HCT116 (cell line): ENCODE data around the gene GALE. TPM values are rescaled to one million over a fixed set of nuclear protein-coding genes. Genes with fewer than 3 reads are reported as not detected.

Experiments used
- ATAC-seq: fragments of 200-7000 bp; cut with Tn5 transposase; 2 replicates; pipeline ENCODE4 v1.9.1; 2020; ENCODE audit warnings: mild to moderate bottlenecking, moderate library complexity
- BruUV-seq: library from RNA; stranded (reverse); fragments of 400-500 nt; replicated peaks from 2 replicates; lab custom pipeline; 2021; lab: Mats Ljungman, UMichigan
- CTCF ChIA-PET: fragments of 300-600 bp; sonication (Branson Sonifier 250); formaldehyde crosslinking; loops from one replicate; lab custom pipeline; 2021; ENCODE audit warnings: antibody characterized with exemption; lab: Charles Lee
- POLR2A ChIA-PET: fragments of 300-600, 350-600 bp; sonication (Branson Sonifier 250); formaldehyde crosslinking; loops from one replicate; lab custom pipeline; 2021; ENCODE audit warnings: antibody characterized with exemption; lab: Charles Lee
- RAD21 ChIA-PET, 2 experiments: fragments of 300-600 bp; sonication (Branson Sonifier 250); formaldehyde crosslinking; loops; one replicate each; lab custom pipeline; 2023; ENCODE audit warnings: low total read pairs in 2 of 2; ENCODE audit not compliant: uncharacterized antibody in 2 of 2, unreplicated experiment in 2 of 2, low non-redundant PET in 1 of 2; lab: Charles Lee
- DNase-seq: peaks from one replicate; pipeline ENCODE4 v3.0.0-alpha.2; 2010; ENCODE audit warnings: low read depth, low spot score
- H2AFZ ChIP-seq: fragments of 200-600 bp; shearing (Covaris generic), sonication (generic); 2 replicates; pipeline ENCODE4 v1.6.1; 2017; ENCODE audit warnings: low read depth, mixed run types, mixed read lengths, antibody characterized with exemption, low read length; ENCODE audit not compliant: poor library complexity, severe bottlenecking
- H3K27ac ChIP-seq: 2 replicates; pipeline ENCODE4 v1.5.1; 2012; ENCODE audit warnings: low read depth, low read length
- H3K27me3 ChIP-seq: fragments of 200-600 bp; sonication (generic); 2 replicates; pipeline ENCODE4 v1.6.1; 2016; ENCODE audit warnings: mixed run types, low read length, mixed read lengths; ENCODE audit not compliant: insufficient read depth
- H3K36me3 ChIP-seq, 2 experiments: fragments of 200-500 bp in 1 of 2; fragments of 200-600 bp in 1 of 2; sonication (Bioruptor generic) in 1 of 2; sonication (generic) in 1 of 2; 2 replicates each; pipeline versions ENCODE4 v1.5.1 to v1.6.1; 2014 to 2016; ENCODE audit warnings: low read length in 2 of 2, inconsistent platforms in 1 of 2, mixed read lengths in 1 of 2, mixed run types in 1 of 2; ENCODE audit not compliant: insufficient read depth in 2 of 2, control insufficient read depth in 1 of 2
- H3K4me1 ChIP-seq, 2 experiments: fragments of 200-600 bp in 1 of 2; sonication (generic) in 1 of 2; 2 replicates each; pipeline versions ENCODE4 v1.5.1 to v1.6.1; 2012 to 2017; ENCODE audit warnings: low read length in 2 of 2, inconsistent platforms in 1 of 2, mild to moderate bottlenecking in 1 of 2, mixed read lengths in 1 of 2, mixed run types in 1 of 2, moderate library complexity in 1 of 2; ENCODE audit not compliant: insufficient read depth in 2 of 2, control insufficient read depth in 1 of 2
- H3K4me2 ChIP-seq: fragments of 200-600 bp; sonication (generic); 2 replicates; pipeline ENCODE4 v1.6.1; 2017; ENCODE audit warnings: mixed run types, low read length, mixed read lengths
- H3K4me3 ChIP-seq, 2 experiments: fragments of 200-600 bp in 1 of 2; sonication (generic) in 1 of 2; replicated peaks in 1 of 2; 2 replicates each; pipeline ENCODE4 v1.5.1; 2011 to 2016; ENCODE audit warnings: low read length in 2 of 2, control low read depth in 1 of 2, low read depth in 1 of 2, mild to moderate bottlenecking in 1 of 2, mixed read lengths in 1 of 2, mixed run types in 1 of 2
- H3K79me2 ChIP-seq: fragments of 200-600 bp; sonication (generic); 2 replicates; pipeline ENCODE4 v1.6.1; 2017; ENCODE audit warnings: mild to moderate bottlenecking, mixed run types, low read length, moderate library complexity, mixed read lengths; ENCODE audit not compliant: insufficient read depth
- H3K9ac ChIP-seq: fragments of 200-600 bp; sonication (generic); 2 replicates; pipeline ENCODE4 v1.6.1; 2016; ENCODE audit warnings: low read length, mixed read lengths
- H3K9me2 ChIP-seq: fragments of 200-600 bp; sonication (generic), shearing (Covaris generic); 2 replicates; pipeline ENCODE4 v1.6.1; 2017; ENCODE audit warnings: mixed run types, mild to moderate bottlenecking, moderate library complexity; ENCODE audit not compliant: insufficient read depth
- H3K9me3 ChIP-seq, 2 experiments: fragments of 200-500 bp in 1 of 2; fragments of 200-600 bp in 1 of 2; sonication (Bioruptor generic) in 1 of 2; sonication (generic) in 1 of 2; 2 replicates each; pipeline ENCODE4 v1.6.1; 2014 to 2017; ENCODE audit warnings: low read length in 2 of 2, mixed read lengths in 2 of 2, inconsistent platforms in 1 of 2, low read depth in 1 of 2, mild to moderate bottlenecking in 1 of 2, mixed run types in 1 of 2, moderate library complexity in 1 of 2; ENCODE audit not compliant: control insufficient read depth in 1 of 2, insufficient read depth in 1 of 2
- H4K20me1 ChIP-seq: fragments of 200-600 bp; sonication (generic), shearing (Covaris generic); 2 replicates; pipeline ENCODE4 v1.6.1; 2017; ENCODE audit warnings: mixed run types, mild to moderate bottlenecking, moderate library complexity; ENCODE audit not compliant: insufficient read depth
- CEBPB ChIP-seq: IDR thresholded peaks from 2 replicates; pipeline ENCODE4 v1.6.1; 2012; ENCODE audit warnings: low read depth
- EGR1 ChIP-seq: IDR thresholded peaks from 2 replicates; pipeline ENCODE4 v1.6.1; 2012; ENCODE audit warnings: low read depth
- ELF1 ChIP-seq: IDR thresholded peaks from 2 replicates; pipeline ENCODE4 v1.6.1; 2012; ENCODE audit warnings: low read depth, borderline replicate concordance
- EZH2 ChIP-seq: fragments of 200-600 bp; sonication (generic); IDR thresholded peaks from 2 replicates; pipeline ENCODE4 v1.6.1; 2017; ENCODE audit warnings: antibody characterized with exemption, mixed run types
- FOSL1 ChIP-seq: IDR thresholded peaks from 2 replicates; pipeline ENCODE4 v1.6.1; 2012; ENCODE audit warnings: low read depth
- SRF ChIP-seq: IDR thresholded peaks from 2 replicates; pipeline ENCODE4 v1.6.1; 2012; ENCODE audit warnings: low read depth
- YY1 ChIP-seq: IDR thresholded peaks from 2 replicates; pipeline ENCODE4 v1.6.1; 2011; ENCODE audit warnings: low read length, low read depth, moderate library complexity, mild to moderate bottlenecking; ENCODE audit not compliant: insufficient replicate concordance; ENCODE audit errors: extremely low read depth
- ZFX ChIP-seq: fragments of 450-650 bp; IDR thresholded peaks from 2 replicates; pipeline ENCODE4 v1.6.1; 2017
- intact Hi-C: fragments of 100-400 bp; cut with micrococcal nuclease; formaldehyde crosslinking; loops from 2 replicates; pipeline ENCODE4 v1.10.0; 2022
- total RNA-seq: library from RNA; stranded (reverse); gene quantifications from one replicate; pipeline ENCODE4 v1.2.1, GENCODE V29; 2021; ENCODE audit not compliant: unreplicated experiment
- TF ChIP-seq, protein P1 (sequence below), 3 experiments: fragments of 200-600 bp in 1 of 3; sonication (generic) in 1 of 3; IDR thresholded peaks in 2 of 3; conservative IDR thresholded peaks in 1 of 3; 2 replicates each; pipeline ENCODE4 v1.5.1; 2012 to 2017; ENCODE audit warnings: low read depth in 2 of 3, low read length in 2 of 3, antibody characterized with exemption in 1 of 3, borderline replicate concordance in 1 of 3, control low read depth in 1 of 3, mild to moderate bottlenecking in 1 of 3, mixed read lengths in 1 of 3, mixed run types in 1 of 3, moderate library complexity in 1 of 3; ENCODE audit not compliant: insufficient read depth in 1 of 3

GALE gene
- total RNA-seq, 1 experiment from 2014 or later, result 114 TPM

DNA sequence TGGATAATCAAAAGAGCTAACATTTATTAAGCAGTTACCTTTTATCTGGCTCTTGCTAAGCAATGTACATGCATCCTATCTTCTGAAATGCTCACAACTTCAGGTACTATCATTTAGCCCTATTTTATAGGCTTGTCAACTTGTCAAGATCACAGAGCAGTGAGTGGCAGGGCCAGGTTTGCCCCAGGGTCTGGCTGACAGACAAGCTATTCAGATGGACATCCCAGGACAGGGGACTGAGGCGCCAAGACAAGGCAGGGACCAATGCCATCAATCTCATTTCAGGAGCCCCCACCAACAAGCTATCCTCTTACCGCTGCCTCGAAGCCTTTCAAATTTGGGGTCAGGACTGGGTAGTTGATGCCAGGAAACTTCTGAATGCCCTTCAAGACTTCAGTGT, 15.8 kb upstream of the GALE start (continued):
- TF ChIP-seq, protein P1, sequence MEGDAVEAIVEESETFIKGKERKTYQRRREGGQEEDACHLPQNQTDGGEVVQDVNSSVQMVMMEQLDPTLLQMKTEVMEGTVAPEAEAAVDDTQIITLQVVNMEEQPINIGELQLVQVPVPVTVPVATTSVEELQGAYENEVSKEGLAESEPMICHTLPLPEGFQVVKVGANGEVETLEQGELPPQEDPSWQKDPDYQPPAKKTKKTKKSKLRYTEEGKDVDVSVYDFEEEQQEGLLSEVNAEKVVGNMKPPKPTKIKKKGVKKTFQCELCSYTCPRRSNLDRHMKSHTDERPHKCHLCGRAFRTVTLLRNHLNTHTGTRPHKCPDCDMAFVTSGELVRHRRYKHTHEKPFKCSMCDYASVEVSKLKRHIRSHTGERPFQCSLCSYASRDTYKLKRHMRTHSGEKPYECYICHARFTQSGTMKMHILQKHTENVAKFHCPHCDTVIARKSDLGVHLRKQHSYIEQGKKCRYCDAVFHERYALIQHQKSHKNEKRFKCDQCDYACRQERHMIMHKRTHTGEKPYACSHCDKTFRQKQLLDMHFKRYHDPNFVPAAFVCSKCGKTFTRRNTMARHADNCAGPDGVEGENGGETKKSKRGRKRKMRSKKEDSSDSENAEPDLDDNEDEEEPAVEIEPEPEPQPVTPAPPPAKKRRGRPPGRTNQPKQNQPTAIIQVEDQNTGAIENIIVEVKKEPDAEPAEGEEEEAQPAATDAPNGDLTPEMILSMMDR (IDR thresholded peaks at IDR 0.05 in 2 of 3, conservative IDR thresholded peaks at IDR 0.05 in 1 of 3; ENCODE audit: borderline replicate concordance in 1 of 3, insufficient read depth in 1 of 3, low read depth in 2 of 3, low read length in 2 of 3), result no peak
- TF ChIP-seq ZFX, result no peak
- TF ChIP-seq EGR1, result no peak
- TF ChIP-seq EZH2, result no peak
- TF ChIP-seq FOSL1, result no peak
- TF ChIP-seq CEBPB, result no peak
- no peak for TF ChIP-seq ELF1
- no peak for TF ChIP-seq YY1

DNA sequence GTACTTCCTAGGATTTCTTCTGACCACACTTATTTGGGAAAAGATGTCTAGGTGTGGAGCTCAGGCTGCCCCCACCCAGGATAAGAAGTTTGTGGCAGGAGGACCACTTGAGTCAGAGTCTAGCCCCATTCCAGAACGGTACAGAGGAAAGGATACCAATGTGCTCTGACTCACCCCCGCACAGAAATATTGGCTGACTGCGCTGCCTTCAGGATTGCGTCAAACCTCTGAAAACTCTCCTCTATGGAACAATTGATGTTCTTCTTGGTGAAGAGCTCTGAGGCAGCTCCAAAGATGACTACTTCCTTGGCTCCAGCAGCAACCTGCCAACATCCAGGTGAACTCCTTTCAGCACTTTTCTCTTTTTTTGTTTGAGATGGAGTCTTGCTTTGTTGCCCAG, 13.5 kb upstream of the GALE start:
- no peak overlapping the region for H3K4me3 ChIP-seq
- no peaks in the 10 kb centered on the region for H3K79me2 ChIP-seq
- CTCF ChIA-PET, result no interaction called here
- peaks cover 0 to 5% of the 10 kb centered on the region in 2 experiments; a peak in 1 of 4 replicates for H3K36me3 ChIP-seq
- peaks cover 6 to 15% of the 10 kb centered on the region in 2 experiments; a peak in 2 of 4 replicates for H3K4me1 ChIP-seq
- no peaks in the 10 kb centered on the region for H3K9me3 ChIP-seq
- H3K9me2 ChIP-seq, result no peaks in the 10 kb centered on the region
- DNase-seq (no peak), ATAC-seq (no peak)
- H2AFZ ChIP-seq, result no peak overlapping the region
- H3K4me2 ChIP-seq, result no peak overlapping the region
- no peak overlapping the region for H3K27ac ChIP-seq
- no peaks in the 10 kb centered on the region for H4K20me1 ChIP-seq
- RAD21 ChIA-PET, result no interaction called here
- H3K27me3 ChIP-seq, result no peaks in the 10 kb centered on the region
- no peak for TF ChIP-seq SRF
- no peak for TF ChIP-seq CEBPB
- intact Hi-C loops, result no loop called here
- H3K9ac ChIP-seq, result no peak overlapping the region
- BruUV-seq, result no TSS peak
- POLR2A ChIA-PET, result no interaction called here
